HG02798 (cell line): Measurements from ENCODE around the gene HOXC9.

Experiments used
- ATAC-seq: cut with Tn5 transposase; IDR thresholded peaks from one replicate; pipeline ENCODE4 v1.9.1; 2021; ENCODE audit warnings: mild to moderate bottlenecking; ENCODE audit not compliant: unreplicated experiment, poor library complexity

The HOXC9 gene

DNA sequence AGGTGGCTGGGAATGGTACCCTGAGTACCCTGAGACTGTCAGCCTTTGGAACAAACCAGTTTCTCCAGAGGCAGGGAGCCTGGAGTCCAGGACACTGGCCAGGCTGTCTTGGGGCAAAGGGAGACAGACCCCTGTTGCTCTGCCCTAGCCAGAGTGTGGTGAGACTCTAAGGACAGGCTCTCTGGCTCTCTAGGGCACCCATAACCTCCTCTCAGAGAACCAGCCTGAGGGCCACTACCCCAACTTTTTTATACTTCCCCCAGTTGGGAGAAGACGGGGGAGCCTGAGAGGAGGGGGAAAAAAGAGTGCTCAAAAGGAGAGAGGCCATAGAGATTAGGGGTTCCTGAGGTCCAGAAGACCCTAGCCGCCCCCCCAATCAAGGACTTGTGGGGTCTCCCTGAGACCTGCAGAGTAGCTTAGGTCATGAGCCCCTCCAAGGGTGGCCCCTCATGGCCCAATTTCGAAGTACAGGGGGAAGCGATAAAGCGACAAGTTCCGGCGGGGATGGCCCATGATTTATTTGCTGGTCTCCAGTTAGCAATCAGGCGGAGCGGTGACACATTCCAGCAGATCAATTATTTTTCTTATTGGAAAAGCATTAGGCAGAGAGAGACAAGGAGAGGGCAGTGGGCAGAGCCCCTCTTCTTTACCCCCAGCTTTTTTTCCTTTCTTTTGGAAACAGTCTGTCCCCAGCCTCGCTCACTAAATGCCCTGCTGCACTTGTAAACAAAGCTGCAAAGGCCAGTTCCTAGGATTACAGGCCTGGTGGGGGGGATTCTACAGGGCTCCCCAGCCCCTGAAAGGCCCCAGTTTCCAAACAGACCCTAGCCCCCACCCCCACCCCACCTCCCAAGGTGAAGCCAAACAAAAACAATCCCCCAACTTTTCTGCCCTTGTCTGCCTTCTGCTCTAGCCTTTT, 10.4 kb downstream of the HOXC9 start:
- ATAC-seq, result no peak

GRCh38 chr12:54010972-54011664, 11.2 kb downstream of the HOXC9 start:
- ATAC-seq, result no peak

DNA sequence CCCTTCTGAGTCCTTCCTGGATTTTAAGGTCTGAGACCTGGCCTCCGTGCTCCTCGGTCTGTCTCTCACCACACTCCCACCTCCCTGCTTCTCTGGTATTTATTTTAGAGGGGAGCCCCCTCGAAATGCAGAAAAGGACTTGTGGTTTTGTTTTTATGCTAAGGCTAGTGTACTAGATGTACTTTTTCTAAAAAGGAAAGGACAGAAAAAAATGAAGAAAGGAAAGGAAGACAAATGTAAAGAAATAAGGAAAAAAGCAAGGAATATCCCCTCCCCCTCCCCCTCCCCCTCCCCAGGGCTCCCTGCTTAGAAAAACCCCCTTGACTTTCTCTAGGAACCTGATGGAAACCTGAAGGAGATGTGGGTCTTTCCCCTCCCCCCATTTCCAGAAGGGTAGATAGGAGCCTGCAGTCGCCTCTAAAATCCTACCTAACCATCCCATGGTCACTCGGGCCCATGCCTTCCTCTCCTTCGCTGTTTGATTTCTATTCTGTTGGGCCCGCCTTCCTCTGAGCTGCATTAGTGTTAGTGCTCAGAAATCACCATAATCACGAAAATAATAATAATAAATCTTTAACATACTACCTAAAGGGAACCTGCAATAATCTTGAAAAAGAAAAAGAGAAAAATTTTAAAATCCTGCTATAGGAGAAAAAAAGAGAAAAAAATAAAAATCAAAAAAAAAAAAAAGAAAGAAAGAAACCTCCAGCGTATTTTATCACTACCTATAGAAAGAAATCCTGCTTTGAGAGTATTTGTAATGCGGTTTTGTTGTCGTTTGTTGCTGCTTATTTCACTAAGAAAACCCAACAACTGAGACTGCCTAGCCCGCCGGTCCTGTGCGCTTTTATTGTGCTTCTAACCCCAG, 11.9 kb downstream of the HOXC9 start:
- ATAC-seq, result no peak

DNA sequence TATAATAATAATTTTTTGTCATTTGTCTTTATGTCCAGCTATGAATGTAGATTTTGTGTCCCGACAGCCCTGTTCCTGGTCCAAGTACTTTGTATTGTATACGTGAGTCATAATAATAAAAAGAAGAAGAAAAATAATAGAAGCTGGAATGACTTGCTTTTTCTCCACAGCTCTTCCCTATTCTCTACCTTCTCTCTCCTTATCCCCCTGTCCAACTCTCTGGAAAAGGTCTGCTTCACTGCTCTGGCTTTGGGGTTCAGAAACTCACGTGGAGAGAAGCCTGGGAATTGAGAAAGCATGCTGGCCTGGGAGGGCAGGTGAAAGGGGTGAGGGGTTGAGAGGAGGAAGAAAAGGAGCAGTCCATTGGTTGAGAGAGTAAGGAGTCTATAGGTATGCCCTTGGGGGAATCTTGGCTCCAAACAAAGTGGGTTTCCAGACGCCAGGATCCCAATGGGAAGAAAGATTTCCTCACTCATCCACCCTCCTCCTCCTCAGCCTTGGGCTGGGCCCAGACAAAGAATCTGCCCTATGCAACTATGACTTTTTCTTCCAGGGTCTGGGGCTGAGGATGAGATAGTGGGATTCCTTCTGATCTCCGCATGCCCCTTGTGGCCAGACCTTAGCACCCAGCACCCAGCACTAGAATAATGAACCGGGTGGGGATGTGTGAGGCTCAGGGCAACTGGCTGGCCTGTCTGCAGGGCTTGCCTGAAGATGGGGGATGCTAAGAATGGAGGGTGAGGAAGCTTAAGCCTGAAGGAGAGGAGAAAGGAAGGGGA, 12.9 kb downstream of the HOXC9 start:
- ATAC-seq, result no peak

DNA sequence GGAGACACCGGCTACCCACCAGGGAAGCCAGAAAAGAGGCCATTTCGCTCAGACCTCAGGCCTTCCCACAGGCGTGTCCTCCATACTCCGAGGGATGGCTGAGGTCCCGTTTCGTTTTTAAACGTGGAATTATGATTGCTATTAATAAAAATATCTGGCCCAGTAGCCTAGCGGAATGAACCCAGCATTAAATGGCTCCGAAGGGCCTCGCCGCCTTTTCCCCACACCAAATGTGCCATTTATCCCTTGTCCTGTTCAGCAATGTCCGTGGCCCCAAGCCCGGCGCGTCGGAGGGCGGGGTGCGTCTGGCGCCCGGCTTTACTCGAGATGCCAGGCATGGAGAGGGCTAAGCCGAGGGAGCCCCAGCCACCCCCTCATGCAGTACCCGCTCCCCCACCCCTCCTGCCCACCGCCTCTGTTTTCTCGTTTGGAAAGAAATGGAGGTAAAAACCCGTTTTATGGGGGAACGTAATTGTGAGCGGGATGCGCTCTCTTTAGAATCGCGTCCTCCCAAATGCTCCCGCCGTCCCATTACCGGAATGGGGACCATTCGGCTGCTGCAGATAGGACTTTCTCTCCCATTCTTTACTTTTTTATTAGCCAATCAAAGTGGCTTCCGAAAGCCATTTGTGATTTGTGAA, 14.5 kb downstream of the HOXC9 start:
- ATAC-seq, result no peak

DNA sequence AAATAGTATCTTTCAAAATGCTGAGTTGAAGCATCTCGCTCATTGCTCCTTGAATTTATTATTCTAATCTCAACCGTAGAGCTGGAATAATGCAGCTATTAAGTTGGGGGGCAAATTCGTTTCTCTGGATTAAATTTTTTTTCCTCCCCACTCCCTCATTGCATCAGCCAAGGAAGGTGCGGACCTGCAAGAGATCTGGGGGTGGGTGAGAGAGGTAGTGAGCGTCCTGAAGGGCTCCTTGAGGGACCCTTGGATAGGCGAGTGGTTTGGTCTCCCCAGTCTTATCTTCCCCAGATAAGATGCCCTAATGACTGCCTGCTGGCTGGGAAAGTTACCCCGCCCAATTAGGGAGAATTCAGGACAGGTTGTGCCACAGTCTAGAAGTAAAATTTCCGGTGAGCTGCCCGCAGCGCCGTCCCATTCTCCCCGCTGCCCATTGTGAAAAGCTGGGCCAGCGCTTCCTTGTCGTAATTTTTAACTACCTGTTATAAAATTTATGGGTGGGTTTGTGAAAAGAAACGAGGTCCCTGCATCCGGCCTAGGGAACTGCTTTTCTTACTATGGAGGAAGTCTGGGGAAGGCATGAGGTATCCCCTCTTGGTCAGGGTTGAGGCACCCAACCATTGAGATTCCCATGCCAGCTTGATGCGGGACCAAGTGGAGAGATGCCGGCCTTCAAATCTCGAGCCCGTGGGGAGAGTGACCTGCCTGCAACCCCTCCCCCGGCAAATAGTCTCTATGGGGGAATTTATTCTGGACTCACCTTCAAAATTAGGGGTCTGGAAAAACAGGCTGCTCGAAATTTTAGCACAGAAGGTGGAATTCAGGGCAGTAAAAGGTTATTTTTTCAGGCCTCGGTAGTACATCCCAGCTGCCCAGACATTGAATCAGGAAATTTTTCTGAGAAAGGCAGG, 15.3 kb downstream of the HOXC9 start:
- ATAC-seq, result no peak

- no peak for ATAC-seq
These were observed 16.1 kb downstream of the HOXC9 start for GRCh38 chr12:54016051-54016450.

DNA sequence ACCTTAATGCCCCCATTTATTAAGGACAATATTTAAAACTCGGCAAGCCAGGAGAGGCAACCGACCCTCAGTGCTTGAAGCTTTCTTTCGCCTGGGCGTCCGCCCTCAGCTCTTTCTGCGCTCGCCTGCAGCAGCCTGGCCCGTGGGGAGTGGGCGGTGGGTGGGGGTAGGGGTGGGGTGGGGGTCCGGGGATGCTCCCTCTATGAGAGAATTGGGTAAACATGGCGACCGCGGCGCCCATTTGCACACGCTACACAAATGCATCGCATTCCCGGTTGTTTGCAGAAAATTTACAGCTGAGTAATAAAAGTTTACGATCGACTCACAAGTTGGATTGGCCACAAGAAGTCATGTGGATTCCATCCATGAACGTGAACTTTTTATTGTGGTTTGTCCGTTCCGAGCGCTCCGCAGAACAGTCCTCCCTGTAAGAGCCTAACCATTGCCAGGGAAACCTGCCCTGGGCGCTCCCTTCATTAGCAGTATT, 16.6 kb downstream of the HOXC9 start:
- no peak for ATAC-seq

- ATAC-seq, result peak; percentile 23
These were observed 17.2 kb downstream of the HOXC9 start for GRCh38 chr12:54017027-54017788.

- ATAC-seq, result peak; percentile 84
These were observed 18.0 kb downstream of the HOXC9 start for GRCh38 chr12:54017878-54018467.

GRCh38 chr12:54018468-54018984, 18.6 kb downstream of the HOXC9 start:
- ATAC-seq, result no peak

DNA sequence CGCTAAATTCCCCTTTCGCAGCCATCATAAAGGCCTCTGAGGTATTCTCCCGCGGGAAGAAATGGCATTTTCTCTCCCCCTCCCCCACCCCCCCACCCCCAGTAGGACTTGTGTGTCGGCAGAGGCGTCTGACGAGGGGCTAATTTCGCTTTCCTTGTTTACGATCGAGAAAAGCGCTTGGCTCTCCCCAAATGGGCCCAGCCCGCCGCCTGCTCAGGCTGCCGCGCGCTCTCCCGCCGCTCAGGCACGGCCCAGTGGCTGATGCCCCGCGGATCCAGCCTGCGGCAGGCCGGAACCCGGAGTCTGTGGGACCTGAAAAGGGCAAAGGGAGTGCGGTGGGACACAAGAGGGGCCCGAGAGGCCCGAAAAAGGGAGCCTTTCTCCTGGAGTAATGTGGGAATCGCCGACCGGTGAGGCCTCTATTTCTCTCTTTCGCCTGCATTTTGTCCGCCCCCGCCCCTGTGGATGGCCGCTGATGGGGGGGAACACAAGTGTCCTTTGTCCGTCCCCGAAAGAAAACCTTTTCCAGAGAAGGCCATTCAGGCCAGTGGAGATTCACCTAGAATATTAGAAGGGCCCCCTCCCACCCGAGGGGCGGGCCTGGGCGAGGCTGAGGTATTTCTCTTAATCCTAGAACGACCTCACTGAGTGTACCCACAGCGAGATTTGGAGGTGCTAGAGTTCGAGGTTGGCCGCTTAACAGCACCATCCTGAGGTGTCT, 19.3 kb downstream of the HOXC9 start:
- ATAC-seq, result no peak

GRCh38 chr12:54019924-54020590, 20.1 kb downstream of the HOXC9 start:
- no peak for ATAC-seq

DNA sequence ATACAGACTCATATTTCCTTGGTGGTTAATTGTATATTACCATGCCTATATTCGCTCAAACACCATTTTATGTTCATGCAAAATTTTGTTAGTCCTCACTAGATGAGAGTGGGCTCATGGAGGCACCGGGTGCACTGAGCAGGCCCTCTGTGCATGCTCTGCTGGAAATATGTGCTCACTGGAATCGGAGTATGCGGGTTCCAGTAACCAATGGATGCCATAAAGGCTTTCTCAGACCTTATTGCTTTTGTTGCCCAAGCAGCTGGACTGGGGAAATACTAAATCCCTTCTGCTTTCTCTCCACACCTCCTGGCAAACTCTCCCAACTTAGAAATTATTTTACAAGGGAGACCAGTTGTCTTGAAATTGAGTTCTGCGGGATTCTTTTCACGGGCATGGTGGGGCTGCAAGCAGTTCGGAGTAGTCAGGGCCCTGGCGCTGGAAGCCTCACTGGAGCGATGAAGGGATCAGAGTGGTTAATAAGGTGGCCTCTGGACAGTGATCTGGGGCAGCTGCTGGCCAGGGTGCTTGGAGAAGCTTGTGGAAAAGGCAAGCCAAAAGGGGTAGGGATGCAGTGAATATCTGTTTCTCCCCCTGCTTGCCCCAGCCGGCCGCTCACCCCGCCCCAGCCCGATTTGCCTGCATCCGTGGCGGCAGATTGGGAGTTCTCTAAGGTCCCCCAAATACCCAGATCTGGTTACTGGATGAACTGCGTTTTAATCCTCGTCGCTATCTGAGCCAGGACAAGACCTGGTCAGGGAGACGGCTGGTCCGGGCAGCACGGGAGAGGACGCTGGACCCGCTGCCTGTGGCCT, 20.8 kb downstream of the HOXC9 start:
- no peak for ATAC-seq

GRCh38 chr12:54021432-54022013, 21.6 kb downstream of the HOXC9 start:
- ATAC-seq, result peak; percentile 32
